GF-D8 (cell line): ENCODE measurements around the gene FGF22.
"Not testable (repeated sequence)": the region's sequence is repeated elsewhere in the genome, so short reads cannot be mapped to it uniquely, and the experiment has no call there.

ENCODE experiments used
- DNase-seq: peaks from one replicate; lab custom pipeline; 2025; lab: John Stamatoyannopoulos, UW

The FGF22 gene

DNA sequence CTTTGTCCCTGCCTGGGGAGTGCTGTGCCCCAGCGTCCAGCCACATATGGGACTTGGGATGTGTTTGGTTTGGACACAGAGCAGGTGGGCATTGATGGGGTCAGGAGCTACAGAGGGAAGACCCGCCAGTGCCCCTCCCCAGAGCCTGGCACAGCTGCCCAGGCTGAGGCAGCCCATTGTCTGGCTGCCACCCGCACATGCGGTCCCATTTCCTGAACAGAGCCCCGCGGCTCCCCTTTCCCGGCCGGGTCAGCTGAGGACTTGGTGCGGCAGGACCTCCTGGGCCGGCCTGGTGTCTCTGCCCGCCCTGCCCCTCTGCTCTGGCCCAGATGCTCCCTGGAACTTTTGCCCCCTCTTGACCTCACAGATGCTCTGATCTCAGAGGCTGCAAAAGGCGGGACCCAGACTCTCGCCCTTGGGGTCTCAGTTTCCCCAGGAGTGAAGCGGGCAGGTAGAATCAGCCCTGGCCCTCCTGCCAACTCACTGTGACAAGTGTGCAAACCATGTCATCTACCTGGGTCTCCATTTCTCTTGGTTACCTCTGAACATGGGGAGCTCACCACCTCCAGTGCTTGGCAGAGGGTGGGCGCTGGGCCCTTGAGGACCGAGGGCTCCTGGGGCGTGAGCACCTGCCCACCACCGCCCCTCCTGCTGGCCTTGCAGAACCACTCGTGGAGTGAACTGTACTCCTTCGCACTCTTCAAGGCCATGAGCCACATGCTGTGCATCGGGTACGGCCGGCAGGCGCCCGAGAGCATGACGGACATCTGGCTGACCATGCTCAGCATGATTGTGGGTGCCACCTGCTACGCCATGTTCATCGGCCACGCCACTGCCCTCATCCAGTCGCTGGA lies 32.2 kb upstream of the FGF22 start:
- DNase-seq: no peak

- DNase-seq: no peak
These were observed 31.3 kb upstream of the FGF22 start for GRCh38 chr19:608155-609003.

DNA sequence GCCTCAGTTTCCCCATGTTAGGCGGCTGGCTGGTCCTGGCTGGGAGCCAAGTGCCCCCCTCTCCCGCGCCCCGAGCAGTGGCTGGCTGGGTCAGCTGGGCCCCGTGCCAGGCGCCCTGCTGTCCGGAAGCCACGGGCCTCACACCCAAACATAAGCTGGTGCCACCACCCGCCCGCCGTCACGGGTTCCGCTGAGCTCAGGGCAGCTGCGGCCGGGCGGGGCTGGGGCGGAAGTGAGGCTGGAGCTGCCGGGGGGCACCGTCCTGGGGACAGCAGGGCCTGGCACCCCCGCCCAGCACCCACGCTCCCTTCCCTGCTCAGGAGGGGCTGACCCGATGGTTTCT lies 30.7 kb upstream of the FGF22 start:
- DNase-seq: peak; percentile 43

GRCh38 chr19:610071-610800 lies 29.4 kb upstream of the FGF22 start:
- peak; percentile 73 for DNase-seq

DNA sequence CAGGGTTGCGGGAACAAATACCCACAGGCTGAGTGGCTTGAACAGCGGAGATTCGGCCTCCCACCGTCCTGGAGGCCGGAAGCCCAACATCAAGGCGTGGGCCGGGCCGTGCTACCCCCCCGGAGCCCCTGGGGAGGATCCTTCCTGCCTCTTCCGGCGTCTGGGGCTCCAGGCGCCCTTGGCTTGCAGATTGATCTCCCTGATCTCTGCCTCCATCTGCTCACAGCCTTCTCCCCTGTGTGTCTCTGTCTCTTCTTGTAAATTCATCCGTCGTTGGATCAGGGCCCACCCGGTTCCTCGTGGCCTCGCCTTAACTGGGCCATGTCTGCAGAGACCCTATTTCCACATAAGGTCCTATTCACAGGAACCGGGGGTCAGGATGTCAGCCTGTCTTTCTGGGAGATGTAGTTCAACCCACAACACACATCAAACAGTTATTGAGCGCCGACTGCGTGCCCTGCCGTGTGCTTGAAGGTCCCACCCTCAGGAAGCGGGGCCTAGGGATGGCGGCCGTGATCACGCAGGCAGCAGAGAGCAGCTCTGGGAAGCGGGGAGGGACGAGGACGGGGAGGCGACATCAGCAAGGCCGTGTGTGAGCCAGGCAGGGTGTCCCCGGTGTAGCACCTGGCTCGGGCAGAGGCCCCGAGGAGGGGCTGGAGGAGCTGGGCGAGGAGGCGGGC lies 28.7 kb upstream of the FGF22 start:
- peak; percentile 84 for DNase-seq

GRCh38 chr19:611481-611868 lies 28.2 kb upstream of the FGF22 start:
- no peak for DNase-seq

DNA sequence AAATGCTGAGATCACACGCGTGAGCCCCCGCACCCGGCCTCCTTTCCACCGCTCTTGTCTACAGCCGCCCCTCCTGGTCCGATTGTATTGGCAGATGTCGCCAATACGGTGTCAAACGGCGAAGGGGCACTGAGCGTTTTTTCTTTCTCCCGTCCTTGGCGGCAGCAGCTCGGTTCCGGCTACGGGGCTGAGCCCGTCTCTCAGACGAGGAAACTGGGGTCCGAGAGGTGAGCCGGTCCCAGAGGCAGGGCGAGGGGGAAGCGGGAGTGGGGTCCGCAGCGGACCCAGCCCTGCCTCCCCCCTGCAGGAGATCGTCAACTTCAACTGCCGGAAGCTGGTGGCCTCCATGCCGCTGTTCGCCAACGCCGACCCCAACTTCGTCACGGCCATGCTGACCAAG lies 26.7 kb upstream of the FGF22 start:
- no peak for DNase-seq

DNA sequence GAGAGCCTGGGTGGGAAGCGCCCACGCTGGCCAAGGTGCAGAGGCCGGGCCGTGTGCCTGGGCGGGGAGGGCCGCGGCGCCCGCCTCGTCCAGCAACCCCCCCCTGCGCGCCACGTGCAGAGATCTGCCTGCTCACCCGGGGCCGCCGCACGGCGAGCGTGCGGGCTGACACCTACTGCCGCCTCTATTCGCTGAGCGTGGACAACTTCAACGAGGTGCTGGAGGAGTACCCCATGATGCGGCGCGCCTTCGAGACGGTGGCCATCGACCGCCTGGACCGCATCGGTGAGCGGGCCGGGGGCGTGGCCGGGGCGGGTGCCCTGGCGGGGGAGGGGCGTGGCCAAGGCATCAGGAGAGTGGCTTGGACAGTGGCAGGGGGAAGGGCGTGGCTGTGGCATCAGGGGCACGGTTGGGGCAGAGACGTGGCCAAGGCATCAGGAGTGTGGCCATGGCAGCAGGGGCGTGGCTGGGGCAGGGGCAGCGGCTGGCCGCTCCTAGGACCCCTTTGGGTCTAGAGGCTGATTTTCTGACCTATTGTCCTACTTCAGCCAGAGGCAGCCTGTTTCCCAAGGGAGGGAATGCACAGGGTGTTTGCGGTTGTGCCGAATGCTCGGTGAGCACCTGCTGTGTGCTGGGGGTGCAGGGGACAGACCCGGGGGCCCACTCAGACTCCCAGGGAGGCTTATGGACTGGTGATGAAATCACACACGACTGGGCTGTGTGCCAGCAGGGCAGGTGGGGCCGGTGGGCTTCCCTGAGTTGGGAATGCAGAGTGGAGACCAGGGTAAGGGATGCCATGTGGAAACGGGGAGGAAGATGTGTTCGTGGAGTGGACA lies 25.7 kb upstream of the FGF22 start:
- DNase-seq: no peak

- DNase-seq: no peak
These were observed 24.1 kb upstream of the FGF22 start for GRCh38 chr19:615619-616018.

GRCh38 chr19:616062-616700 lies 23.5 kb upstream of the FGF22 start:
- DNase-seq: no peak

DNA sequence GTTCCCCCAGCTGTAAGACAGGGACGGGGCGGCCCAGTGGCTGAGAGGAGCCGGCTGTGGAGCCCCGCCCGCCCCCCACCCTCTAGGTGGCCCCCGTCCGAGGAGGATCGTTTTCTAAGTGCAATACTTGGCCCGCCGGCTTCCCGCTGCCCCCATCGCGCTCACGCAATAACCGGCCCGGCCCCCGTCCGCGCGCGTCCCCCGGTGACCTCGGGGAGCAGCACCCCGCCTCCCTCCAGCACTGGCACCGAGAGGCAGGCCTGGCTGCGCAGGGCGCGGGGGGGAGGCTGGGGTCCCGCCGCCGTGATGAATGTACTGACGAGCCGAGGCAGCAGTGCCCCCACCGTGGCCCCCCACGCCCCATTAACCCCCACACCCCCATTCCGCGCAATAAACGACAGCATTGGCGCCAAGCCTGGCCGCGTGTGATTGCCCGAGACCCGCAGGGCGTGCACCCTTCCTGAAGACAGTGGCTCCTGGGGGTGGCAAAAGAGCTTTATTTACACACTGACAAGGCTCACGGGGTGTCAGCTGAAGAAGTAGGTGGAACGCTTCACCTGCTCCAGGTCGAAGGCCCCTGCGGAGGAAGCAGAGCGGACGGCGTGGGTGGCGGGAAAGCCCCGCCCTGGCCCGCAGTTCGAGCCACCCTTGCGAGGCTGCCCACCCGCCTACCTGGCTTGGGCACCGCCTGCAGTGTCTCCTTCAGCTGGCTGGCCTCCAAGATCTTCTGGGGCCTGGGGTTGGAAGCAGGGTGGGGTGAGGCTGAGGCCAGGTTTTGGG lies 22.7 kb upstream of the FGF22 start:
- DNase-seq: no peak

GRCh38 chr19:617551-618246 lies 22.0 kb upstream of the FGF22 start:
- no peak for DNase-seq

DNA sequence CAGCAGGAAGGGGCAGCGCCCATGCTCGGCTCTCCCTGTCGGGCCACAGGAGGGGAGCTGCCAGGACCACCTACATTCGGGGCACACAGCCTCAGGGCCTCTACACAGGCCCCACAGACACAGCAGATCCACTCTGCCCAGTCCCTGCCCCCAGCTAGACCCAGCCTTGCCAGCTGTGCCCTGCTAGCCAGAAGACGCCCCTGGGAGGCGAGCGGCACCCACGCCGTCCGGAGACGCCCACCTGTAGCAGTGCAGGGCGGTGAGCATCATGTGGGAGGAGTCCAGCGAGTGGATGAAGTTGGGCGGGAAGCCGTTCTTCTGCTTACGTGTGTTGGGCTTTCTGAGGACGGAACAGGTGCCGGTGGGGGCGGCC lies 21.4 kb upstream of the FGF22 start:
- DNase-seq: no peak

- no peak for DNase-seq
These were observed 20.9 kb upstream of the FGF22 start for GRCh38 chr19:618674-619285.

DNA sequence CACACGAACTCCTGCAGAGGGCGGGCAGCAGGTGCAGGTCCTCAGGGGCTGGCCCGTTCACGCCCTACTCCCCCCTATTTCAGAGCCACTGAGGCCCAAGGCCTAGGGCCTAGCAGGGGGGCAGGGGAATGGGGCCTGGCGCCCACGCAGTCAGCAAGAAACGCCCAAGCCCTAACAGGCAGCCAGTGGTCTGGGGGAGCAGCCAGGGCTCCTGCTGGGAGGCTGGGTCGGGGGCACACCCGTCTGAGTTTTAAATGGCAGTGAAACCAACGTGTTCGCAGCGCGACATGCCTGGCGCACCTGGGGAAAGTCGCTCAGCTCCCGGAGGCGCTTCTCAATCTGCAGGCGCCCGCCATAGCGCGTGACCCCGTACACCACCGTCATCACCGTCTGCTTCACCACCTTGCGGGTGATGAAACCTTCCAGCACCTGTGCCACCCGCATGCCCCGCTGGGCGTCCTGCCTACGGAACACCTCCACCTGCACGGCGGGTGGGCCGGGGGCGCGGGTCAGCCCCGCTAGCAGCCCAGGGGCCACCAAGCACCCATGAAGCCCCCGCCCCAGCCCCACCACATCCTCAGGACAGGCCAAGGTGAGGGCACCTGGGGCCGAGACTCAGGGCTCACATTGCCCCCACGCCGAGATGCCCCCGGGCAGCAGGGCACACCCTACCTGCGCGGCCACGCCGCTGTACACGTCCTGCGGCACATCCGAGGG lies 20.2 kb upstream of the FGF22 start:
- no peak for DNase-seq

- DNase-seq: no peak
These were observed 19.4 kb upstream of the FGF22 start for GRCh38 chr19:620166-620862.

- not testable (repeated sequence) for DNase-seq
These were observed 18.5 kb upstream of the FGF22 start for GRCh38 chr19:621191-621590.

GRCh38 chr19:621819-622218 lies 17.9 kb upstream of the FGF22 start:
- DNase-seq: no peak
